GM21367 (cell line): ENCODE data around the gene STARD3.

Source experiments
- ATAC-seq: cut with Tn5 transposase; IDR thresholded peaks from one replicate; pipeline ENCODE4 v1.9.1; 2021; ENCODE audit not compliant: unreplicated experiment

STARD3 gene

DNA sequence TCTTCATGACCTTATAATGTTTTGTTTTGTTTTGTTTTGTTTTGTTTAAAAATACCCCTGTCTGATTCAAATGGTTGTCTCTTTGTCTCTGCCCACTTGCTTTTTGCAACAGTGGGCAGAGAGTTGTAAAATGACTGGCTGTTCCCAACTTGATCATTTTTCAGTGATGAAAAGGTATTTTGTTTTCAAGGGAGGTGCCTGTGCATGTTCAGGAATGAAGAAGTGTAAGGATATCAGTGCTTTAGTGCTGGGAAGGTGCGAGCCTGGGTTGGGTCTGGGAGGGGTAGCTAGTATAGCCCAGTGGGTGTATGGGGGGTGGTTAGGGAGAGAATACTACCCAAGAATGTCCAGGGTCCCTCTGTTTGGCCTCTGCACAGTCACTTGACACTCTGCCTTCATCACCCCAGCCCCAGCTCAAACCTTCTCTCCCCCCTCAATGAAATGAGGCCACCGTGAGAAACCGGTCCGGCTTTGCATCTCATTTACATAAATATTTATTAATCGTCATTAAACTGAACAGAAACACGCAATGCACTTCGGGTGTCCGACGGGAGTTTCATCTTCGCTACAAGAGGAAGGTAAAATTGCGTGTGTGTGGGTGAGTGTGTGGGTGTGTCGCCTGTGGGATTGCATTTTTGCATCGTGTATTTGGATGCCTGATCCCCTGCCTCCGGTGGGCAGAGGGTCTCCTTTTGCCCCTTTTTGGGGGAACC is 33.5 kb upstream of the STARD3 start:
- no peak for ATAC-seq

- ATAC-seq, result no peak
Observed at GRCh38 chr17:39604911-39605491, 31.9 kb upstream of the STARD3 start.

GRCh38 chr17:39605492-39606433 is 31.2 kb upstream of the STARD3 start:
- no peak for ATAC-seq

- ATAC-seq, result no peak
Observed at GRCh38 chr17:39606434-39607056, 30.4 kb upstream of the STARD3 start.

DNA sequence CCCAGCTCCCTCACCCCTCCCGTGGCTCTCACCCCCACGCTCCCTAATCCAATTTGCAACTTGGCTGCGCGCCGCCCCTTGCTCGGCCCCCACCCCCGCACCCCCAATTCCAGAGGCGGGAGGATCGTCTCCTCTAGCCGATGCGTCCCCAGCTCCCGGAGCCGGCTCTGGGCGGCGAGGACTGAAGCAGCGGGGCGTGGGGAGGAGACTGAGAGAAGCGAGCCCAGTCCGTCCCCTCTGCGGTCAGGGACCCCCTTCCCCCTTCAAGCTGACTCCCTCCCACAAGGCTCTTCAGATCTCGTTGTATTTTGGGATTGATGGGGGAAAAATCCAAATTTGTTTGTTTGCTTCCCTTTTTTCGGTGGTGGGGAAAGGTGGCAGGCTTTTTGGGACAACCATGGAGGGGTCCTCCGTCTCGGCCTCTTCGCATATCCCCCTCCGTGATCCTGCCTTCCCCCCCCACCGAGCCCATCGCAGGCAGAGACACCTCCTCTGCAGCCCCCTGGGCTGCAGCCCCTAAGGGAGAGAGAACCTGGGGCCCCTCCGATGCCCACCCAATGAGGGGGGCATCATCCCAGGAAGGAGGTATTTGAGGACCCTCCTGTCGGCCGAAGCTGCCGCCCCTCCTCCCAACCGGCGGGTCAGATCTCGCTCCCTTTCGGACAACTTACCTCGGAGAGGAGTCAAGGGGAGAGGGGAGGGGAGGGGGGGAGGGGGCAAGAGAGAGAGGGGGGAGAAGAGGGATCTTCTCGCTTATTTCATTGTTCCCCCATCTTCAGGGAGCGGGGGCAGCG is 29.7 kb upstream of the STARD3 start:
- ATAC-seq, result no peak

GRCh38 chr17:39607851-39608130 is 29.2 kb upstream of the STARD3 start, which contains the start of gene NEUROD2:
Gene NEUROD2, minus strand, starts transcription at chr17:39607920. Its CDS starts 1,321 bp downstream, at chr17:39606599.
- no peak for ATAC-seq

- no peak for ATAC-seq
Observed at GRCh38 chr17:39608142-39608981, 28.6 kb upstream of the STARD3 start.

- ATAC-seq, result no peak
Observed at GRCh38 chr17:39609416-39610025, 27.4 kb upstream of the STARD3 start.

- no peak for ATAC-seq
Observed at GRCh38 chr17:39611401-39612112, 25.4 kb upstream of the STARD3 start.

DNA sequence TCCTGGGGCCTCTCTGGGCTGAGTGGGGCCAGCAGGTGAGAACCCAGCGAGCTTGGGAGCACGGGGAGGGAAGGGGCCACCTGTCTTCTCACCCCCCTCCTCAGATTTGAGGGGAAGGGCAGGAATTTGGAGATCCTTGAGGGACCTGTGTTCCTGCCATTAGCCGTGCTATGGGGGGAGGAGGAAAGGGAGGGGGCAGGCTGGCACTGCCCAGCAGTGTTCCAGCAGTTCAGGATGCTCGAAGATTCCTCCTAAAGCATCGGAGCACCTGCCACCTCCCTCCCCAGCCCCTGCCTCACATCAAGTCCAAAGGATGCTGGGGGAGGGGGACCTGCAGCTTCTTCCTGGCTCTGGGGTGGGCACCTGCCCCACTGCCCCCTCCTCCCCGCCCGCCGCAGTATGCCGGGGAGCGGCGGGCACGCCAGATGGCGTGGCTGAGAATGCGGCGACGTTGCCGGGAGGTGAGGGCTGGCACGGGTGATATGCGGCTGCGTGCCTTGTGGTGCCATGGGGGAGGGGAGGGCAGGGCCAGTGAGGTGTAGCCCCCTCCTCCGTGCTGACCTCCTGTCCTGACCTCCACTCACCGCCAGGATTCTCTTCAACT is 24.6 kb upstream of the STARD3 start:
- ATAC-seq, result no peak

DNA sequence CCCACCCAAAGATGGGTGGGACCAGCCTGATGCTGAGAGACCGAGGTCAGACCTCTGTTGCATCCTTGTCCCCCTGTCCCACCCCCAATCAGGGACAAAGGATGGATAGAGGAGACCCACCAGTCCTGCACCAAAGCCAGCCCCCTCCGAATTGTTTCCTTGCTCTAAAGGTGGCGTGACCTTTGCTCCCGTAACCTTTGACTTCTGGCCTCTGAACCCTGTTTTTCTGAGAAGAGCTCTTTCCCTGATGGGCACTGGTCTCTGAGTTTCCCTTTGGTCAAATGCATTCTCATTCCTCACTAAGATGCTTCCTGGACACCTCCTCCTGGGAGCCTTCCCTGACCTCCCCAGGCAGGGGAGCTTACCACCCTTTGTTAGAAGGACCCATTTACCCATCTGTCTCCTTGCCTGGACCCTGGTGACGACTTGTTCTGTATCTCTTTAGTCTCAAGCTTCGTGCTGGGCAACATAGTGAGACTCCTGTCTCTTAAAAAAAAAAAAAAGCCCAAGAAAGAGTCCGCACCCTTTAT is 23.9 kb upstream of the STARD3 start:
- no peak for ATAC-seq

GRCh38 chr17:39614545-39615157 is 22.3 kb upstream of the STARD3 start:
- ATAC-seq, result no peak

DNA sequence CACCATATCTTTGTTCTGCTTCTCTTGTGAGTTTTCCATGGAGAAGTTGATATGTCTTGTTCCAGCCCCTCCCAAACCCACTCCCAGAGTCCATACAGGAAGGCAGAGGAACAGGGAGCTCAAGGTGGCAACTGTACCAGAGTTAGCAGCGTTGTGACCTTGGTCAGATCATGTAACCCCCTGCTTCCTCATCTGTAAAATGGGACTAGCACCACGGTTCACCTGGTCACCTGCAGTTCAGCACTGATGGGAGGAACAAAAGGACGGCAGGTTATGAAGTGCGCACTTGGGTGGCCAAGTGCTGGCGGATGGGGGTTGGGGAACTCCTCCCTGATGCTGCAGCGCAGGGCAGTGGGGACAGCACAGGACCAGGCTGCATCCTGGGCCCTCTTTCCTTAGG is 21.5 kb upstream of the STARD3 start:
- no peak for ATAC-seq

GRCh38 chr17:39617100-39617445 is 19.9 kb upstream of the STARD3 start:
- no peak for ATAC-seq

GRCh38 chr17:39617446-39618245 is 19.3 kb upstream of the STARD3 start:
- no peak for ATAC-seq

GRCh38 chr17:39618246-39618913 is 18.6 kb upstream of the STARD3 start:
- ATAC-seq, result no peak
